ENCODE data around the gene CCDC30.
"Not testable (repeated sequence)": the region's sequence is repeated elsewhere in the genome, so short reads cannot be mapped to it uniquely, and the experiment has no call there.

CCDC30 gene

DNA sequence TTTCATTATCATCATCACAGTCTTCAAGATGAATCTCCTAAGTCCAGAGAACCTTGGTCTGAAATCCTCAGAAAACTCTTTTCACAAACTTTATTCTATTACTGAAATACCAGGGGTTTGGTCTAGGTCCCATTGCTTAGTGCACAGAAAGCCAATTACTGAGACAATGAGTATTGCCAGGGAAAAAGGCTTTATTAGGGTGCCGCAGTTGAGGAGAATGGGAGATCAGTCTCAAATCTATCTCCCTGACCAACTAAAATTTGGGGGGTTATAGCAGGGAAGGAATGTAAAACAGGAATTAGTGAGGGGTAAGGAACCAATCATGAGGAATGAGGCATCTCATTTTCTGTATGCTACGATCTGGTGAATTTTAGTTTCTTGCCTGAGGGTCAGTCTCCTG is 124.7 kb downstream of the CCDC30 start:
- DNase-seq (ENCODE audit: low read depth): no peak
- no peak overlapping the region for H3K4me3 ChIP-seq (ENCODE audit: low read depth, low read length)
- TF ChIP-seq, protein P1, sequence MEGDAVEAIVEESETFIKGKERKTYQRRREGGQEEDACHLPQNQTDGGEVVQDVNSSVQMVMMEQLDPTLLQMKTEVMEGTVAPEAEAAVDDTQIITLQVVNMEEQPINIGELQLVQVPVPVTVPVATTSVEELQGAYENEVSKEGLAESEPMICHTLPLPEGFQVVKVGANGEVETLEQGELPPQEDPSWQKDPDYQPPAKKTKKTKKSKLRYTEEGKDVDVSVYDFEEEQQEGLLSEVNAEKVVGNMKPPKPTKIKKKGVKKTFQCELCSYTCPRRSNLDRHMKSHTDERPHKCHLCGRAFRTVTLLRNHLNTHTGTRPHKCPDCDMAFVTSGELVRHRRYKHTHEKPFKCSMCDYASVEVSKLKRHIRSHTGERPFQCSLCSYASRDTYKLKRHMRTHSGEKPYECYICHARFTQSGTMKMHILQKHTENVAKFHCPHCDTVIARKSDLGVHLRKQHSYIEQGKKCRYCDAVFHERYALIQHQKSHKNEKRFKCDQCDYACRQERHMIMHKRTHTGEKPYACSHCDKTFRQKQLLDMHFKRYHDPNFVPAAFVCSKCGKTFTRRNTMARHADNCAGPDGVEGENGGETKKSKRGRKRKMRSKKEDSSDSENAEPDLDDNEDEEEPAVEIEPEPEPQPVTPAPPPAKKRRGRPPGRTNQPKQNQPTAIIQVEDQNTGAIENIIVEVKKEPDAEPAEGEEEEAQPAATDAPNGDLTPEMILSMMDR (conservative IDR thresholded peaks at IDR 0.05; ENCODE audit: low read depth, low read length): no peak

- TF ChIP-seq, protein P1 (conservative IDR thresholded peaks at IDR 0.05; ENCODE audit: low read depth, low read length): no peak
- DNase-seq (ENCODE audit: low read depth): no peak
- no peak overlapping the region for H3K4me3 ChIP-seq (ENCODE audit: low read depth, low read length)
These were observed 129.7 kb downstream of the CCDC30 start for GRCh38 chr1:42592811-42593210.

GRCh38 chr1:42593486-42594100 is 130.5 kb downstream of the CCDC30 start:
- TF ChIP-seq, protein P1 (conservative IDR thresholded peaks at IDR 0.05; ENCODE audit: low read depth, low read length): no peak

GRCh38 chr1:42601472-42601871 is 138.4 kb downstream of the CCDC30 start:
- no peak for DNase-seq (ENCODE audit: low read depth)
- TF ChIP-seq, protein P1 (conservative IDR thresholded peaks at IDR 0.05; ENCODE audit: low read depth, low read length): no peak
- H3K4me3 ChIP-seq (ENCODE audit: low read depth, low read length): no peak overlapping the region

More at GRCh38 chr1:42593486-42594100, 130.5 kb downstream of the CCDC30 start:
- no peak overlapping the region for H3K4me3 ChIP-seq (ENCODE audit: low read depth, low read length)
- DNase-seq (ENCODE audit: low read depth): no peak

DNA sequence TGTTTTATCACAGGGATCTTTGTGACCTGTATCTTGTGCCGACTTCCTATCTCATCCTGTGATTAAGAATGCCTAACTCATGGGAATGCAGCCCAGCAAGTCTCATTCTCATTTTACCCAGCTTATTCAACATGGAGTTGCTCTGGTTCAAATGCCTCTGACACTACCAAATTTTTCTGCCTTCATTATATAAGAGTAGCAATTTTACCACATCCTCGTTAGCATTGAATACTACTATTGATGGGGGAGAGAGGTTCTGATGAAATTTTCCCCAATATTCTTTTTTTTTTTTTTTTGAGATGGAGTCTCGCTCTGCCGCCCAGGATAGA is 150.7 kb downstream of the CCDC30 start:
- no peak for DNase-seq (ENCODE audit: low read depth)
- TF ChIP-seq, protein P1 (conservative IDR thresholded peaks at IDR 0.05; ENCODE audit: low read depth, low read length): no peak
- no peak overlapping the region for H3K4me3 ChIP-seq (ENCODE audit: low read depth, low read length)

- TF ChIP-seq, protein P1 (conservative IDR thresholded peaks at IDR 0.05; ENCODE audit: low read depth, low read length): no peak
- no peak overlapping the region for H3K4me3 ChIP-seq (ENCODE audit: low read depth, low read length)
- DNase-seq (ENCODE audit: low read depth): no peak
These were observed 155.8 kb downstream of the CCDC30 start for GRCh38 chr1:42618866-42619265.

- DNase-seq (ENCODE audit: low read depth): no peak
- H3K4me3 ChIP-seq (ENCODE audit: low read depth, low read length): no peak overlapping the region
- TF ChIP-seq, protein P1 (conservative IDR thresholded peaks at IDR 0.05; ENCODE audit: low read depth, low read length): no peak
These were observed 157.2 kb downstream of the CCDC30 start for GRCh38 chr1:42620307-42620706.

DNA sequence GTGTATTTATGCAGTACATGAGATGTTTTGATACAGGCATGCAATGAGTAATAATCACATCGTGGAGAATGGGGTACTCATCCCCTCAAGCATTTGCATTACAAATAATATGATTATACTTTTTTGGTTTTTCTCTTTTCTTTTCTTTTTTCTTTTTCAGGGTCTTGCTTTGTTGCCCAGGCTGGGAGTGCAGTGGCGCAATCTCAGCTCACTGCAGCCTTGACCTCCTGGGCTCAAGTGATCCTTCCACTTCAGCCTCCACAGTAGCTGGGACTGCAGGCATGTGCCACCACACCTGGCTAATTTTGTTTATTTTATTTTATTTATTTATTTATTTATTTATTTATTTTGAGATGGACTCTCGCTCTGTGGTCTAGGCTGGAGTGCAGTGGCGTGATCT is 158.1 kb downstream of the CCDC30 start:
- not testable (repeated sequence) for H3K4me3 ChIP-seq (ENCODE audit: low read depth, low read length); DNase-seq (ENCODE audit: low read depth)

GRCh38 chr1:42627205-42627604 is 164.1 kb downstream of the CCDC30 start:
- DNase-seq (ENCODE audit: low read depth); H3K4me3 ChIP-seq (ENCODE audit: low read depth, low read length): not testable (repeated sequence)

Data from choroid plexus epithelial cell (primary cell).